Activated T-helper 17 cell treated with anti-CD3 and anti-CD28 coated beads, Interleukin-2, amount 50 U/mL, for 72 hours (primary cell): ENCODE data around the gene TNN. TPM values are rescaled to one million over a fixed set of nuclear protein-coding genes. Genes with fewer than 3 reads are reported as not detected.

ENCODE experiments used
- ATAC-seq: fragments of 150-1000 bp; cut with Tn5 transposase; replicated peaks from 2 replicates; pipeline ENCODE4 v1.10.0; 2021; ENCODE audit warnings: mild to moderate bottlenecking, moderate library complexity
- H3K27ac Mint-ChIP-seq: one replicate; pipeline ENCODE4 v1.8.0; 2022; ENCODE audit warnings: mixed read lengths
- H3K27me3 Mint-ChIP-seq: one replicate; pipeline ENCODE4 v1.8.0; 2022; ENCODE audit warnings: mixed read lengths
- H3K36me3 Mint-ChIP-seq: one replicate; pipeline ENCODE4 v1.8.0; 2022; ENCODE audit warnings: low read depth, mild to moderate bottlenecking, mixed read lengths
- H3K4me1 Mint-ChIP-seq: one replicate; pipeline ENCODE4 v1.8.0; 2022; ENCODE audit warnings: mixed read lengths
- H3K4me3 Mint-ChIP-seq: one replicate; pipeline ENCODE4 v1.8.0; 2022; ENCODE audit warnings: mild to moderate bottlenecking, mixed read lengths
- H3K9me3 Mint-ChIP-seq: one replicate; pipeline ENCODE4 v1.8.0; 2022; ENCODE audit warnings: mixed read lengths
- total RNA-seq, 2 donors: library from RNA; stranded (reverse); gene quantifications; one replicate each; pipeline ENCODE4 v1.2.3, GENCODE V29; 2022

TNN gene
- total RNA-seq, 2 donors from 2014 or later: not detected

- Mint-ChIP-seq H3K36me3 (peaks cover 93% of the 10 kb centered on the region), H3K4me3 (no peak overlapping the region), H3K4me1 (peaks cover 39% of the 10 kb centered on the region), H3K27me3 (no peaks in the 10 kb centered on the region), H3K9me3 (no peaks in the 10 kb centered on the region), H3K27ac (no peak overlapping the region)
- ATAC-seq: no peak
Measured at GRCh38 chr1:175176246-175176645, 108.6 kb downstream of the TNN start.

- Mint-ChIP-seq H3K27me3 (no peaks in the 10 kb centered on the region), H3K4me1 (peaks cover 42% of the 10 kb centered on the region), H3K27ac (peak overlapping the region; percentile 28), H3K36me3 (peaks cover 93% of the 10 kb centered on the region), H3K4me3 (no peak overlapping the region), H3K9me3 (no peaks in the 10 kb centered on the region)
- ATAC-seq: no peak
Measured at GRCh38 chr1:175178056-175178455, 110.4 kb downstream of the TNN start.

- Mint-ChIP-seq H3K4me3 (no peak overlapping the region), H3K27ac (peak overlapping the region; percentile 28), H3K27me3 (no peaks in the 10 kb centered on the region), H3K4me1 (peaks cover 45% of the 10 kb centered on the region), H3K36me3 (peaks cover 93% of the 10 kb centered on the region), H3K9me3 (no peaks in the 10 kb centered on the region)
- ATAC-seq: no peak
Measured at GRCh38 chr1:175178456-175178855, 110.8 kb downstream of the TNN start.

- Mint-ChIP-seq H3K27ac (peak overlapping the region; percentile 28), H3K9me3 (no peaks in the 10 kb centered on the region), H3K4me3 (no peak overlapping the region), H3K27me3 (no peaks in the 10 kb centered on the region), H3K36me3 (peaks cover 79% of the 10 kb centered on the region), H3K4me1 (peaks cover 39% of the 10 kb centered on the region)
- ATAC-seq: no peak
Measured at GRCh38 chr1:175179837-175180590, 112.4 kb downstream of the TNN start.

- Mint-ChIP-seq H3K27ac (peak overlapping the region; percentile 48), H3K9me3 (no peaks in the 10 kb centered on the region), H3K4me1 (peaks cover 59% of the 10 kb centered on the region), H3K36me3 (peaks cover 79% of the 10 kb centered on the region), H3K27me3 (no peaks in the 10 kb centered on the region), H3K4me3 (no peak overlapping the region)
- no peak for ATAC-seq
Measured at GRCh38 chr1:175182201-175182746, 114.6 kb downstream of the TNN start.

GRCh38 chr1:175183586-175183985 is 116.0 kb downstream of the TNN start:
- no peaks in the 10 kb centered on the region for H3K27me3 Mint-ChIP-seq
- peak overlapping the region; percentile 48 for H3K27ac Mint-ChIP-seq
- H3K4me3 Mint-ChIP-seq: no peak overlapping the region
- ATAC-seq: no peak
- H3K36me3 Mint-ChIP-seq: peaks cover 79% of the 10 kb centered on the region
- peaks cover 64% of the 10 kb centered on the region for H3K4me1 Mint-ChIP-seq
- no peaks in the 10 kb centered on the region for H3K9me3 Mint-ChIP-seq

GRCh38 chr1:175185903-175186302 is 118.3 kb downstream of the TNN start:
- Mint-ChIP-seq H3K4me1 (peaks cover 69% of the 10 kb centered on the region), H3K9me3 (no peaks in the 10 kb centered on the region), H3K27ac (peak overlapping the region; percentile 70), H3K27me3 (no peaks in the 10 kb centered on the region), H3K36me3 (peaks cover 83% of the 10 kb centered on the region), H3K4me3 (peak overlapping the region; percentile 78)
- no peak for ATAC-seq

GRCh38 chr1:175186433-175187160 is 119.0 kb downstream of the TNN start:
- Mint-ChIP-seq H3K4me3 (peak overlapping the region; percentile 78), H3K9me3 (no peaks in the 10 kb centered on the region), H3K36me3 (peaks cover 84% of the 10 kb centered on the region), H3K4me1 (peaks cover 68% of the 10 kb centered on the region), H3K27me3 (no peaks in the 10 kb centered on the region), H3K27ac (peak overlapping the region; percentile 70)
- no peak for ATAC-seq

- no peaks in the 10 kb centered on the region for H3K9me3 Mint-ChIP-seq
- peaks cover 51% of the 10 kb centered on the region for H3K4me1 Mint-ChIP-seq
- peak; percentile 61 for ATAC-seq
- H3K27ac Mint-ChIP-seq: peak overlapping the region; percentile 70
- peaks cover 67% of the 10 kb centered on the region for H3K36me3 Mint-ChIP-seq
- peak overlapping the region; percentile 78 for H3K4me3 Mint-ChIP-seq
- no peaks in the 10 kb centered on the region for H3K27me3 Mint-ChIP-seq
Measured at GRCh38 chr1:175188936-175189335, 121.3 kb downstream of the TNN start.

GRCh38 chr1:175191659-175192058 is 124.0 kb downstream of the TNN start:
- peak; percentile 34 for ATAC-seq
- Mint-ChIP-seq H3K9me3 (no peaks in the 10 kb centered on the region), H3K4me3 (peak overlapping the region; percentile 78), H3K4me1 (peaks cover 37% of the 10 kb centered on the region), H3K27me3 (no peaks in the 10 kb centered on the region), H3K36me3 (peaks cover 50% of the 10 kb centered on the region), H3K27ac (peak overlapping the region; percentile 70)

- H3K4me1 Mint-ChIP-seq: peaks cover 32% of the 10 kb centered on the region
- ATAC-seq: peak; percentile 38
- no peaks in the 10 kb centered on the region for H3K9me3 Mint-ChIP-seq
- peaks cover 45% of the 10 kb centered on the region for H3K36me3 Mint-ChIP-seq
- peak overlapping the region; percentile 70 for H3K27ac Mint-ChIP-seq
- peak overlapping the region; percentile 78 for H3K4me3 Mint-ChIP-seq
- no peaks in the 10 kb centered on the region for H3K27me3 Mint-ChIP-seq
Measured at GRCh38 chr1:175192111-175192629, 124.5 kb downstream of the TNN start.

- H3K9me3 Mint-ChIP-seq: no peaks in the 10 kb centered on the region
- H3K4me3 Mint-ChIP-seq: peak within 1 kb of the TSS; percentile 78
- H3K27ac Mint-ChIP-seq: peak within 1 kb of the TSS; percentile 73
- H3K36me3 Mint-ChIP-seq: peaks cover 38% of the 10 kb centered on the region
- H3K27me3 Mint-ChIP-seq: no peaks in the 10 kb centered on the region
- peak; percentile 67 for ATAC-seq
- peaks cover 31% of the 10 kb centered on the region for H3K4me1 Mint-ChIP-seq
Measured at GRCh38 chr1:175192630-175193526, 125.2 kb downstream of the TNN start, which contains the start of gene KIAA0040. Gene KIAA0040, minus strand, starts transcription at chr1:175192776. Its CDS starts 31,763 bp downstream, at chr1:175161013.

GRCh38 chr1:175193527-175193910 is 125.9 kb downstream of the TNN start:
- H3K4me1 Mint-ChIP-seq: peaks cover 31% of the 10 kb centered on the region
- H3K27ac Mint-ChIP-seq: peak overlapping the region; percentile 73
- no peaks in the 10 kb centered on the region for H3K27me3 Mint-ChIP-seq
- no peak for ATAC-seq
- H3K36me3 Mint-ChIP-seq: peaks cover 31% of the 10 kb centered on the region
- H3K9me3 Mint-ChIP-seq: no peaks in the 10 kb centered on the region
- H3K4me3 Mint-ChIP-seq: peak overlapping the region; percentile 78

GRCh38 chr1:175195281-175195680 is 127.6 kb downstream of the TNN start:
- Mint-ChIP-seq H3K9me3 (no peaks in the 10 kb centered on the region), H3K27me3 (no peaks in the 10 kb centered on the region), H3K36me3 (peaks cover 15% of the 10 kb centered on the region), H3K4me3 (no peak overlapping the region), H3K27ac (no peak overlapping the region), H3K4me1 (peaks cover 17% of the 10 kb centered on the region)
- ATAC-seq: no peak
